Caco-2 (cell line): ENCODE measurements around the gene MCTP2. TPM values are rescaled to one million over a fixed set of nuclear protein-coding genes. Genes with fewer than 3 reads are reported as not detected.

Experiments used
- BruUV-seq: library from RNA; stranded (reverse); fragments of 400-500 nt; replicated peaks from 2 replicates; lab custom pipeline; 2021; lab: Mats Ljungman, UMichigan
- CTCF ChIA-PET: fragments of 300-600 bp; sonication (Branson Sonifier 250); formaldehyde crosslinking; loops from one replicate; lab custom pipeline; 2022; ENCODE audit warnings: antibody characterized with exemption; lab: Charles Lee
- POLR2A ChIA-PET: fragments of 300-600 bp; sonication (Branson Sonifier 250); formaldehyde crosslinking; loops from one replicate; lab custom pipeline; 2022; ENCODE audit warnings: antibody characterized with exemption; lab: Charles Lee
- DNase-seq, 2 experiments: peaks; one replicate each; pipeline versions ENCODE4 v3.0.0 to v3.0.0-alpha.2; 2020 to 2022
- H3K27me3 ChIP-seq: replicated peaks from 2 replicates; pipeline ENCODE4 v1.6.0; 2011; ENCODE audit warnings: low read length; ENCODE audit not compliant: control insufficient read depth, insufficient read depth
- H3K36me3 ChIP-seq: 2 replicates; pipeline ENCODE4 v1.5.1; 2011; ENCODE audit warnings: low read length; ENCODE audit not compliant: control insufficient read depth, insufficient read depth
- H3K4me1 ChIP-seq: fragments of 250-450 bp; sonication (Bioruptor Pico); 2 replicates; pipeline ENCODE4 v1.5.1; 2020; ENCODE audit warnings: mild to moderate bottlenecking
- H3K4me3 ChIP-seq: 2 replicates; pipeline ENCODE4 v1.5.1; 2011; ENCODE audit warnings: low read depth, mild to moderate bottlenecking, control low read depth, low read length
- H3K9me3 ChIP-seq: fragments of 250-450 bp; sonication (Bioruptor Pico); 2 replicates; pipeline ENCODE4 v1.5.1; 2020; ENCODE audit warnings: mild to moderate bottlenecking, moderate library complexity
- H3K27ac Mint-ChIP-seq: one replicate; pipeline ENCODE4 v1.8.0; 2022; ENCODE audit warnings: mixed read lengths; ENCODE audit not compliant: unreplicated experiment
- H3K27me3 Mint-ChIP-seq: one replicate; pipeline ENCODE4 v1.8.0; 2022; ENCODE audit warnings: mixed read lengths; ENCODE audit not compliant: insufficient read depth, unreplicated experiment
- H3K36me3 Mint-ChIP-seq: one replicate; pipeline ENCODE4 v1.8.0; 2022; ENCODE audit warnings: mild to moderate bottlenecking, mixed read lengths; ENCODE audit not compliant: insufficient read depth, unreplicated experiment
- H3K4me1 Mint-ChIP-seq: one replicate; pipeline ENCODE4 v1.8.0; 2022; ENCODE audit warnings: low read depth, mixed read lengths; ENCODE audit not compliant: unreplicated experiment
- H3K4me3 Mint-ChIP-seq: one replicate; pipeline ENCODE4 v1.8.0; 2022; ENCODE audit warnings: mild to moderate bottlenecking, moderate library complexity, mixed read lengths; ENCODE audit not compliant: unreplicated experiment
- H3K9me3 Mint-ChIP-seq: one replicate; pipeline ENCODE4 v1.8.0; 2022; ENCODE audit warnings: mixed read lengths; ENCODE audit not compliant: unreplicated experiment
- intact Hi-C: fragments of 100-400 bp; cut with micrococcal nuclease; formaldehyde crosslinking; loops from one replicate; pipeline ENCODE4 v1.10.0; 2022; ENCODE audit not compliant: unreplicated experiment
- total RNA-seq: library from RNA; stranded (reverse); gene quantifications from 2 replicates; pipeline ENCODE4 v1.2.3, GENCODE V29; 2022
- TF ChIP-seq, protein P1 (sequence below), 2 experiments: fragments of 200-600 bp in 1 of 2; IDR thresholded peaks; 1 replicate in 1 of 2; 2 replicates in 1 of 2; pipeline versions ENCODE4 v1.5.1 to v1.8.0; 2011 to 2022; ENCODE audit warnings: antibody characterized with exemption in 1 of 2, control low read depth in 1 of 2, inconsistent platforms in 1 of 2, low read depth in 1 of 2, low read length in 1 of 2, mild to moderate bottlenecking in 1 of 2, moderate library complexity in 1 of 2; ENCODE audit not compliant: insufficient read depth in 1 of 2, severe bottlenecking in 1 of 2, unreplicated experiment in 1 of 2

MCTP2 gene
- total RNA-seq, 1 experiment from 2014 or later: 9.9 TPM

GRCh38 chr15:94266789-94267188 lies 35.4 kb downstream of the MCTP2 start:
- H3K9me3 Mint-ChIP-seq: no peaks in the 10 kb centered on the region
- BruUV-seq: no TSS peak
- no peak overlapping the region for H3K4me3 ChIP-seq
- DNase-seq: no peak
- H3K27ac Mint-ChIP-seq: no peak overlapping the region
- no peaks in the 10 kb centered on the region for H3K36me3 Mint-ChIP-seq
- no peaks in the 10 kb centered on the region for H3K27me3 ChIP-seq
- H3K36me3 ChIP-seq: no peaks in the 10 kb centered on the region
- peaks cover 6% of the 10 kb centered on the region for H3K4me1 Mint-ChIP-seq
- TF ChIP-seq, protein P1, sequence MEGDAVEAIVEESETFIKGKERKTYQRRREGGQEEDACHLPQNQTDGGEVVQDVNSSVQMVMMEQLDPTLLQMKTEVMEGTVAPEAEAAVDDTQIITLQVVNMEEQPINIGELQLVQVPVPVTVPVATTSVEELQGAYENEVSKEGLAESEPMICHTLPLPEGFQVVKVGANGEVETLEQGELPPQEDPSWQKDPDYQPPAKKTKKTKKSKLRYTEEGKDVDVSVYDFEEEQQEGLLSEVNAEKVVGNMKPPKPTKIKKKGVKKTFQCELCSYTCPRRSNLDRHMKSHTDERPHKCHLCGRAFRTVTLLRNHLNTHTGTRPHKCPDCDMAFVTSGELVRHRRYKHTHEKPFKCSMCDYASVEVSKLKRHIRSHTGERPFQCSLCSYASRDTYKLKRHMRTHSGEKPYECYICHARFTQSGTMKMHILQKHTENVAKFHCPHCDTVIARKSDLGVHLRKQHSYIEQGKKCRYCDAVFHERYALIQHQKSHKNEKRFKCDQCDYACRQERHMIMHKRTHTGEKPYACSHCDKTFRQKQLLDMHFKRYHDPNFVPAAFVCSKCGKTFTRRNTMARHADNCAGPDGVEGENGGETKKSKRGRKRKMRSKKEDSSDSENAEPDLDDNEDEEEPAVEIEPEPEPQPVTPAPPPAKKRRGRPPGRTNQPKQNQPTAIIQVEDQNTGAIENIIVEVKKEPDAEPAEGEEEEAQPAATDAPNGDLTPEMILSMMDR (IDR thresholded peaks at IDR 0.05; ENCODE audit: insufficient read depth in 1 of 2, low read depth in 1 of 2, low read length in 1 of 2, severe bottlenecking in 1 of 2, unreplicated experiment in 1 of 2): no peak
- POLR2A ChIA-PET: no interaction called here
- no peak overlapping the region for H3K4me3 Mint-ChIP-seq
- intact Hi-C loops: no loop called here
- H3K9me3 ChIP-seq: no peaks in the 10 kb centered on the region
- H3K4me1 ChIP-seq: no peaks in the 10 kb centered on the region
- CTCF ChIA-PET: no interaction called here
- no peaks in the 10 kb centered on the region for H3K27me3 Mint-ChIP-seq

DNA sequence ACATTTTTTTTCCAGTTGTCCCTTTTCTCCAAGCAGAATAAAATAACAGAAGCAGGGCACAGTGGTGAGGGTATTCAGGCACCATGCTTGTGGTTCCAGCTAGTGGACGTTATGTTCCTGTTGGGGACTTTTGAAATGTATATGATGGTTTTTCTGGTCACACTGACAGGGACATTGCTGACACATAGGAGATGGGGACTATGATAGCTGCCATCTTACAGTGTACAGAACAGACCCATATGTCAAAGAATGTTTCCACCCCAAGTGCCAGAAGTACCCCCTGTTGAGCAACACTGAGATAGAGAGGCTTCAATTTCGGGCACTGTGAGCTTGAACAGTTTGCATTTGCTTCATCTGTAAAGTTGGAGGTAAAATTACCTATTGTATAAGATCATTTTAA lies 38.6 kb downstream of the MCTP2 start:
- no peak overlapping the region for H3K4me3 Mint-ChIP-seq
- CTCF ChIA-PET: no interaction called here
- no TSS peak for BruUV-seq
- peaks cover 6% of the 10 kb centered on the region for H3K4me1 Mint-ChIP-seq
- no peaks in the 10 kb centered on the region for H3K27me3 Mint-ChIP-seq
- POLR2A ChIA-PET: no interaction called here
- no peaks in the 10 kb centered on the region for H3K36me3 Mint-ChIP-seq
- no peaks in the 10 kb centered on the region for H3K9me3 ChIP-seq
- H3K9me3 Mint-ChIP-seq: no peaks in the 10 kb centered on the region
- no peak overlapping the region for H3K27ac Mint-ChIP-seq
- intact Hi-C loops: no loop called here
- H3K4me1 ChIP-seq: no peaks in the 10 kb centered on the region
- DNase-seq: no peak
- H3K4me3 ChIP-seq: no peak overlapping the region
- TF ChIP-seq, protein P1 (IDR thresholded peaks at IDR 0.05; ENCODE audit: insufficient read depth in 1 of 2, low read depth in 1 of 2, low read length in 1 of 2, severe bottlenecking in 1 of 2, unreplicated experiment in 1 of 2): no peak
- no peaks in the 10 kb centered on the region for H3K36me3 ChIP-seq
- no peaks in the 10 kb centered on the region for H3K27me3 ChIP-seq

DNA sequence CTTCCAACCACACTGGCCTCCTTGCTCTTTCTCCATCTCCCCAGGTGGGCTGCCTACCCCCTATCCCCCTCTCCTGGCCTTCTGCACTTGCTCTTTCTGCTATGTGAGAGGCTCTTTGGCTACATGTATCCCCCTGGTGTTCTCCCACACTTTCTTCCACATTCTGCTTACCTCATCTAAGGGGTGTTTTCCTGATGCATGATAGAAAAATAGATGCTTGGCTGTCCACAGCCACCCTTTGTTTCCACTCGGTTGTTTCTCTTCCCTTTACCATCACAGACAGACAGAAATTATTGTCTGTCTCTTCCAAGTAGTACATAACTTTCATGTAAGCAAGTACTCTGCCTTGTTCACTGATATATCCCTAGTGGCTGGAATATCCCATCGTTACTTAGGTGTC lies 39.2 kb downstream of the MCTP2 start:
- Mint-ChIP-seq H3K9me3 (no peaks in the 10 kb centered on the region), H3K4me1 (peaks cover 6% of the 10 kb centered on the region), H3K36me3 (no peaks in the 10 kb centered on the region), H3K4me3 (no peak overlapping the region), H3K27ac (no peak overlapping the region), H3K27me3 (no peaks in the 10 kb centered on the region)
- Histone ChIP-seq H3K9me3 (no peaks in the 10 kb centered on the region), H3K27me3 (no peaks in the 10 kb centered on the region), H3K4me1 (no peaks in the 10 kb centered on the region), H3K36me3 (no peaks in the 10 kb centered on the region), H3K4me3 (no peak overlapping the region)
- TF ChIP-seq, protein P1 (IDR thresholded peaks at IDR 0.05; ENCODE audit: insufficient read depth in 1 of 2, low read depth in 1 of 2, low read length in 1 of 2, severe bottlenecking in 1 of 2, unreplicated experiment in 1 of 2): no peak
- no peak for DNase-seq
- no TSS peak for BruUV-seq
- POLR2A ChIA-PET: no interaction called here
- CTCF ChIA-PET: no interaction called here
- intact Hi-C loops: no loop called here
